Choroid plexus epithelial cell (primary cell): Measurements from ENCODE around the gene AQP3.

Source experiments
- DNase-seq: peaks from one replicate; pipeline ENCODE4 v3.0.0-alpha.2; 2010; ENCODE audit warnings: low read depth
- H3K4me3 ChIP-seq: 2 replicates; pipeline ENCODE4 v1.5.1; 2011; ENCODE audit warnings: low read depth, mild to moderate bottlenecking, control low read depth, low read length, moderate library complexity
- TF ChIP-seq, protein P1 (sequence below): conservative IDR thresholded peaks from 2 replicates; pipeline ENCODE4 v1.5.1; 2011; ENCODE audit warnings: low read depth, mild to moderate bottlenecking, control low read depth, inconsistent platforms, low read length, moderate library complexity

AQP3 gene

GRCh38 chr9:33446240-33446945, 1.0 kb downstream of the AQP3 start:
- TF ChIP-seq, protein P1, sequence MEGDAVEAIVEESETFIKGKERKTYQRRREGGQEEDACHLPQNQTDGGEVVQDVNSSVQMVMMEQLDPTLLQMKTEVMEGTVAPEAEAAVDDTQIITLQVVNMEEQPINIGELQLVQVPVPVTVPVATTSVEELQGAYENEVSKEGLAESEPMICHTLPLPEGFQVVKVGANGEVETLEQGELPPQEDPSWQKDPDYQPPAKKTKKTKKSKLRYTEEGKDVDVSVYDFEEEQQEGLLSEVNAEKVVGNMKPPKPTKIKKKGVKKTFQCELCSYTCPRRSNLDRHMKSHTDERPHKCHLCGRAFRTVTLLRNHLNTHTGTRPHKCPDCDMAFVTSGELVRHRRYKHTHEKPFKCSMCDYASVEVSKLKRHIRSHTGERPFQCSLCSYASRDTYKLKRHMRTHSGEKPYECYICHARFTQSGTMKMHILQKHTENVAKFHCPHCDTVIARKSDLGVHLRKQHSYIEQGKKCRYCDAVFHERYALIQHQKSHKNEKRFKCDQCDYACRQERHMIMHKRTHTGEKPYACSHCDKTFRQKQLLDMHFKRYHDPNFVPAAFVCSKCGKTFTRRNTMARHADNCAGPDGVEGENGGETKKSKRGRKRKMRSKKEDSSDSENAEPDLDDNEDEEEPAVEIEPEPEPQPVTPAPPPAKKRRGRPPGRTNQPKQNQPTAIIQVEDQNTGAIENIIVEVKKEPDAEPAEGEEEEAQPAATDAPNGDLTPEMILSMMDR = no peak
- no peak for DNase-seq
- H3K4me3 ChIP-seq = no peak overlapping the region

DNA sequence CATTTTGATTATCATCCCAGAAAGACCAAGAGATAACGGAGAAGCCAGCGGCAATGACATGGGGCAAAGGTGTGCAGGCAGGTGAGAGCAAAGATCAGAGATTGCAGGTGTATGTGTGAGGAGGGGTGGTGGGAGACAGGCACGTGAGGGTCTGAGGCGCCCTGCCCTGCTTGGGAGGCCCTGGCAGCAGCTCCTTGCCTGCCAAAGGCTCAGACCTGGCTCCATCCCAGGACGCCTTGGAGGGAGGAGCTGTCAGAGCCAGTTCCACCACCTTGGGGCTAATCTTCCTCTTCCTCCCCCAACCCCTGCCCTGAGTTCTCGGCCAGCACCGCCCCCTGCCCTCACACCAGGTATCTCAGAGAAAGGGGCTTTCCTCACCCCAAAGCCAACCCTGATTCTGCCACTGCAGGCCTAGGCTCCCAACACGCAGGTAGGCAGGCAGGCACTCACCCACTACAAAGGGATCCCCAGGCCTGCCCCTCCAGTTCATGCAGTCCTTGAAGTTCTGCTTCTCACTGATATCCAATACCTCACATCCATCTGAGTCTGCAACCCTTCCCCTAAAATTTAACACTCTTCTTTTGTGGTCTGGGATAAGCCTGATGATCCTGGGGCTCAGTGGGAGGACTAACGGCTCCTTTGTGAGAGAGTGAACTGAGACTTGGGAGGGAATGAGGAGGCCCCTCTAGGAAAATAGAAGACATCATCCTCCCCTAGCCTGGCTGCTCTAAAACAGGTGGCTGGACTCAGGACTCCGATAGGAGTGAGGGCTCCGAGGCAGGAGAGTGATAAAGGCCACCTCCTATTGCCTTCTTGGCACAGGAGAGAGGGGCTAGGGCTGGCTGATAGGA, 1.8 kb downstream of the AQP3 start:
- no peak for DNase-seq
- TF ChIP-seq, protein P1 = no peak
- H3K4me3 ChIP-seq = no peak overlapping the region

DNA sequence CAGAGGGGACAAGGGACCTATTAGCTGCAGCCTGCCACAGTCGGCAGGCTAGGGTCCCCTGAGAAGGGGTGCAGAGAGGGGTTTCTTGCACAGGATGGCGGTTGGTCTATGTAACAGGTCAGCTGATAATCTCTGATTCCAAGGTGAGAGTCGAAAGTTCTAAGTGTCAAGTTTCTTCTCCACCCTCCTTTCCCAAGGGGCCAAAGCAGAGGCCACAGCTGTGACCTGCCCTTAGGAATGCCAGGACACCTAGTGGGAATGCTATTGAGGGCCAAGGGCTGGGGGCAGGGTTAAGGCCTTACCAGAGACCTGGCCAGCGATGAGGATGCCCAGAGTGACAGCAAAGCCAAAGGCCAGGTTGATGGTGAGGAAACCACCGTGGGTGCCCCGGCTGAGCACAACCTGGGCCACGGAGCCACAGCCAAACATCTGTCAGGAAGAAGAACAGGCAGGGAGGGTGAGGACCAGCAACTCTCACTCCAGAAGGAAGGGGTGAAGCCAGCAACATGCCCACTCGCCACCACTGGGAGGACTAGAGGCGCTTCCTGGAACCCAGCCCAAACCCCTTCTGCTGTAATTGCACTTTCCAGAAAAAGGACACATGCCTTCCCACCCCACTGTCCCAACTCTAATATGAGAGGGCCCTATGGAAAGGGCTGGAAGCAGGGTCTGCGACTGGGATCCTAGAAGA, 3.8 kb downstream of the AQP3 start:
- no peak for DNase-seq

DNA sequence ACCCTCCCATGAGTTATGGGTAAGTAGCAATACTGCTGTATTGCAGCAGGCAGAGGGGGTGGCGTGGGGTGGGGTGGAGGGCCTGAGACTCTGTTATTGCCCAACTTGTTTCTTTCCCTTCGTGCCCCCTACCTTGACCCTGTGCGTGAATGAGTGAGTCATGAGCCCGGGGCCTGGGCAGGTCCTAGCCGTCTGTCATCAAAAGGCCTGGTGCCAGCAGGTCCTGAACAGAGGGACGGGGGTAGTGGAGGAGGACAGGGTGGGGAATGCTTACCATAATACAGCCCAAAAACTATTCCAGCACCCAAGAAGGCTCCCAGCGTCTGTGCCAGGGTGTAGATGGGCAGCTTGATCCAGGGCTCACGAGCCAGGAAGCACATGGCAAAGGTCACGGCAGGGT, 4.3 kb downstream of the AQP3 start:
- peak; percentile 58 for DNase-seq
- TF ChIP-seq, protein P1 = no peak
- H3K4me3 ChIP-seq = no peak overlapping the region

More for the DNA sequence above, 3.8 kb downstream of the AQP3 start:
- no peak overlapping the region for H3K4me3 ChIP-seq
- TF ChIP-seq, protein P1 = no peak

DNA sequence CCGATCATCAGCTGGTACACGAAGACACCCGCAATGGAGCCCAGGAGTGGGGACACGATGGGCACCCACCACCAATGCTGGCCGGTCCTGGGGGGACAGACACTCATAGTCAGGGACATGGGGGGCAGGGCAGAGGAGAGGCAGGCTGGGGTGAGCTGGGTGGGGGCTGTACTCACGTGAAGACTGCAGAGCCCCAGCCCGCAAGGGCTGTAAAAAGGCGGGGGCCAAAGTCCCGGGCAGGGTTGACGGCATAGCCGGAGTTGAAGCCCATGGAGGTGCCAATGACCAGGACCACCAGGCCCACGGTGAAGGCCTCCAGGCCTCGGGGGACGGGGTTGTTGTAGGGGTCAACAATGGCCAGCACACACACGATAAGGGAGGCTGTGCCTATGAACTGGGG, 5.3 kb downstream of the AQP3 start:
- no peak overlapping the region for H3K4me3 ChIP-seq

DNA sequence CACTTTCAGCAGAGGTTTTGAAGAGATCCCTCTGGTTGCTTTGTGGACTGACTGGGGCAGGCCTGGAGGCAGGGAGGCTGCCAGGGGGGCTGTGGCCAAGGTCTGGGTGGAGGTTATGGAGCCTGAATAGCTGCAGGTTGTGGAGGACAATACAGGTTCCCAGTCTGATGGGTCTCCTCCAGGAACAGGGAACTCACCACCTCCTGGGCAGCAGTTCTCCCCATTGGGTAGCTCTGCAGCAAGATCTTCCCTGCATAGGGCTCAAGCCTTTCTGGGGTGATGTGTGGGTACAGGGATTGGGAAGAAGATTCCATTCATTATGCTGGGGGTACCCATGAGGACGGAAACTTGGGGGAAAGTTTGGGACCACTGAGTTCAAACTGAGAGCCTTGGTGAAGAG, 6.8 kb downstream of the AQP3 start:
- no peak for DNase-seq
- no peak overlapping the region for H3K4me3 ChIP-seq
- TF ChIP-seq, protein P1 = no peak

More for the DNA sequence above, 5.3 kb downstream of the AQP3 start:
- TF ChIP-seq, protein P1 = no peak
- DNase-seq = no peak
